Stimulated activated CD8-positive, alpha-beta memory T cell treated with anti-CD3 and anti-CD28 coated beads, Interleukin-15, amount 100 ng/mL, for 1 hour (primary cell): ENCODE results near the gene BIN1.

ENCODE experiments used
- DNase-seq: peaks from one replicate; pipeline ENCODE4 v3.0.0-alpha.2; 2020; ENCODE audit warnings: low read depth

The BIN1 gene

GRCh38 chr2:127020536-127020935 lies 86.4 kb downstream of the BIN1 start:
- no peak for DNase-seq

GRCh38 chr2:127017548-127017947 lies 89.4 kb downstream of the BIN1 start:
- DNase-seq = no peak

- no peak for DNase-seq
Measured at GRCh38 chr2:127016329-127016728, 90.6 kb downstream of the BIN1 start.

GRCh38 chr2:127015106-127015910 lies 91.6 kb downstream of the BIN1 start:
- no peak for DNase-seq

GRCh38 chr2:127014630-127015029 lies 92.3 kb downstream of the BIN1 start:
- DNase-seq = no peak

GRCh38 chr2:127014224-127014623 lies 92.7 kb downstream of the BIN1 start:
- no peak for DNase-seq

- no peak for DNase-seq
Measured at GRCh38 chr2:127012868-127013267, 94.1 kb downstream of the BIN1 start.

GRCh38 chr2:127012215-127012614 lies 94.7 kb downstream of the BIN1 start:
- no peak for DNase-seq

GRCh38 chr2:127011796-127012195 lies 95.2 kb downstream of the BIN1 start:
- DNase-seq = no peak

- DNase-seq = no peak
Measured at GRCh38 chr2:127011231-127011661, 95.7 kb downstream of the BIN1 start.

GRCh38 chr2:127008265-127009015 lies 98.5 kb downstream of the BIN1 start:
- no peak for DNase-seq

GRCh38 chr2:127007652-127008051 lies 99.3 kb downstream of the BIN1 start:
- no peak for DNase-seq

GRCh38 chr2:127006962-127007361 lies 100.0 kb downstream of the BIN1 start:
- no peak for DNase-seq

GRCh38 chr2:127004893-127005600 lies 101.9 kb downstream of the BIN1 start:
- no peak for DNase-seq

GRCh38 chr2:127003070-127003800 lies 103.7 kb downstream of the BIN1 start:
- no peak for DNase-seq

- DNase-seq = no peak
Measured at GRCh38 chr2:127001751-127002150, 105.2 kb downstream of the BIN1 start.

- DNase-seq = no peak
Measured at GRCh38 chr2:127000937-127001336, 106.0 kb downstream of the BIN1 start.

- DNase-seq = no peak
Measured at GRCh38 chr2:127000194-127000593, 106.8 kb downstream of the BIN1 start.

GRCh38 chr2:126999106-126999756 lies 107.7 kb downstream of the BIN1 start:
- DNase-seq = no peak

- DNase-seq = no peak
Measured at GRCh38 chr2:126998486-126998885, 108.5 kb downstream of the BIN1 start.
